MCF 10A (cell line): ENCODE data around the gene GHRHR. TPM values are rescaled to one million over a fixed set of nuclear protein-coding genes. Genes with fewer than 3 reads are reported as not detected.

Experiments used
- BruUV-seq: library from RNA; stranded (reverse); fragments of 400-500 nt; replicated peaks from 2 replicates; lab custom pipeline; 2021; lab: Mats Ljungman, UMichigan
- CTCF ChIA-PET: fragments of 300-600 bp; sonication (Branson Sonifier 250); formaldehyde crosslinking; extraction: SDS; loops from one replicate; lab custom pipeline; 2021; ENCODE audit warnings: antibody characterized with exemption, inconsistent platforms; lab: Yijun Ruan, JAX
- POLR2A ChIA-PET: fragments of 300-600, 350-650 bp; sonication (Branson Sonifier 250); formaldehyde crosslinking; extraction: SDS; loops from one replicate; lab custom pipeline; 2020; ENCODE audit warnings: antibody characterized with exemption, inconsistent platforms; lab: Yijun Ruan, JAX
- DNase-seq: peaks from one replicate; pipeline ENCODE4 v3.0.0-alpha.2; 2018; ENCODE audit not compliant: unreplicated experiment
- H3K27ac Mint-ChIP-seq: one replicate; pipeline ENCODE4 v1.8.0; 2022; ENCODE audit warnings: mild to moderate bottlenecking, low read depth, mixed read lengths; ENCODE audit not compliant: unreplicated experiment
- H3K27me3 Mint-ChIP-seq: one replicate; pipeline ENCODE4 v1.8.0; 2022; ENCODE audit warnings: mixed read lengths; ENCODE audit not compliant: insufficient read depth, unreplicated experiment
- H3K36me3 Mint-ChIP-seq: one replicate; pipeline ENCODE4 v1.8.0; 2022; ENCODE audit warnings: mild to moderate bottlenecking, moderate library complexity, mixed read lengths; ENCODE audit not compliant: insufficient read depth, unreplicated experiment
- H3K4me1 Mint-ChIP-seq: one replicate; pipeline ENCODE4 v1.8.0; 2022; ENCODE audit warnings: mixed read lengths; ENCODE audit not compliant: insufficient read depth, unreplicated experiment
- H3K4me3 Mint-ChIP-seq: one replicate; pipeline ENCODE4 v1.8.0; 2022; ENCODE audit warnings: mild to moderate bottlenecking, moderate library complexity, mixed read lengths; ENCODE audit not compliant: unreplicated experiment
- H3K9me3 Mint-ChIP-seq: one replicate; pipeline ENCODE4 v1.8.0; 2022; ENCODE audit warnings: mixed read lengths; ENCODE audit not compliant: unreplicated experiment
- intact Hi-C: fragments of 100-400 bp; cut with micrococcal nuclease; formaldehyde crosslinking; loops from 2 replicates; pipeline ENCODE4 v1.14.1; 2022
- total RNA-seq: library from RNA; stranded (reverse); gene quantifications from 2 replicates; pipeline ENCODE4 v1.2.3, GENCODE V29; 2022
- TF ChIP-seq, protein P1 (sequence below): fragments of 200-600 bp; IDR thresholded peaks from one replicate; pipeline ENCODE4 v1.8.0; 2022; ENCODE audit warnings: antibody characterized with exemption, mild to moderate bottlenecking; ENCODE audit not compliant: unreplicated experiment

GHRHR gene
- total RNA-seq, 1 experiment from 2014 or later, result not detected

DNA sequence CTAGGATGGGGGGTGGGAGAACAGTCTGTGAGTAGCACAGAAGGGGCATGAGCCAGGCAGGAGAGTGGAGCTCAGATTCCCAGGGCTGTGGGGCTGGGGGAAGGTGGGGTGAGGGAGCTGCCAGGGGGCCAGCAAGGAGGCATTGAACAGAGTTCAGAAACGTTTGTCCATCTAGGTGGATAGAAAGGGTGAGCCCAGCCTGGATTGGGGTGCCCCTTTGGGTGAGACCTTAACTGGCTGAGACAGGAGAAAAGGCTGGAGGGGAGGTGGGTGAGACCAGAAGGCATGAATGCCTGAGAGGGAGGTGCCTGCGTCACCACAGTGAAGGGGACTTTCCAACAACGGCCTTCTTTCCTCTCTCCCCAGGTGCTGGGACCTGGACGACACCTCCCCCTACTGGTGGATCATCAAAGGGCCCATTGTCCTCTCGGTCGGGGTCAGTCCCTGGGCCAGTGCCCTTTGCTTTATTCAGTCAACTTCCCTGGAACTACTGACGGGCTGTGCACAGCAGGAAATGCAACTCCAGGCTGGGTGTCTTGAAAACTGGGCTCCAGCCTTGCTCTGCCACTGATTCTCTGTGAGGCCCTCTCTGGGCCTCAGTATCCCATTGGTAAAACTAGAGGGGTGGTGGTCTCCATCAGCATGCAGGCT lies 11.0 kb downstream of the GHRHR start:
- intact Hi-C loops, result loop anchor here (1.0 to 2.0 kb wide), 2 partner anchors 36 to 232 kb away; no protein-coding TSS in a partner anchor
- no peak overlapping the region for H3K4me3 Mint-ChIP-seq
- ChIA-PET CTCF (interaction anchor here (0.5 to 5.4 kb wide), 16 partner anchors 10 to 860 kb away, joined by 3 to 62 read pairs (median 3); no protein-coding TSS in a partner anchor), POLR2A (no interaction called here)
- no peaks in the 10 kb centered on the region for H3K36me3 Mint-ChIP-seq
- no peaks in the 10 kb centered on the region for H3K9me3 Mint-ChIP-seq
- no peak overlapping the region for H3K27ac Mint-ChIP-seq
- peaks cover 60% of the 10 kb centered on the region for H3K27me3 Mint-ChIP-seq
- TF ChIP-seq, protein P1, sequence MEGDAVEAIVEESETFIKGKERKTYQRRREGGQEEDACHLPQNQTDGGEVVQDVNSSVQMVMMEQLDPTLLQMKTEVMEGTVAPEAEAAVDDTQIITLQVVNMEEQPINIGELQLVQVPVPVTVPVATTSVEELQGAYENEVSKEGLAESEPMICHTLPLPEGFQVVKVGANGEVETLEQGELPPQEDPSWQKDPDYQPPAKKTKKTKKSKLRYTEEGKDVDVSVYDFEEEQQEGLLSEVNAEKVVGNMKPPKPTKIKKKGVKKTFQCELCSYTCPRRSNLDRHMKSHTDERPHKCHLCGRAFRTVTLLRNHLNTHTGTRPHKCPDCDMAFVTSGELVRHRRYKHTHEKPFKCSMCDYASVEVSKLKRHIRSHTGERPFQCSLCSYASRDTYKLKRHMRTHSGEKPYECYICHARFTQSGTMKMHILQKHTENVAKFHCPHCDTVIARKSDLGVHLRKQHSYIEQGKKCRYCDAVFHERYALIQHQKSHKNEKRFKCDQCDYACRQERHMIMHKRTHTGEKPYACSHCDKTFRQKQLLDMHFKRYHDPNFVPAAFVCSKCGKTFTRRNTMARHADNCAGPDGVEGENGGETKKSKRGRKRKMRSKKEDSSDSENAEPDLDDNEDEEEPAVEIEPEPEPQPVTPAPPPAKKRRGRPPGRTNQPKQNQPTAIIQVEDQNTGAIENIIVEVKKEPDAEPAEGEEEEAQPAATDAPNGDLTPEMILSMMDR, result peak; percentile 71
- BruUV-seq, result no TSS peak
- peak; percentile 77 for DNase-seq
- H3K4me1 Mint-ChIP-seq, result no peaks in the 10 kb centered on the region

DNA sequence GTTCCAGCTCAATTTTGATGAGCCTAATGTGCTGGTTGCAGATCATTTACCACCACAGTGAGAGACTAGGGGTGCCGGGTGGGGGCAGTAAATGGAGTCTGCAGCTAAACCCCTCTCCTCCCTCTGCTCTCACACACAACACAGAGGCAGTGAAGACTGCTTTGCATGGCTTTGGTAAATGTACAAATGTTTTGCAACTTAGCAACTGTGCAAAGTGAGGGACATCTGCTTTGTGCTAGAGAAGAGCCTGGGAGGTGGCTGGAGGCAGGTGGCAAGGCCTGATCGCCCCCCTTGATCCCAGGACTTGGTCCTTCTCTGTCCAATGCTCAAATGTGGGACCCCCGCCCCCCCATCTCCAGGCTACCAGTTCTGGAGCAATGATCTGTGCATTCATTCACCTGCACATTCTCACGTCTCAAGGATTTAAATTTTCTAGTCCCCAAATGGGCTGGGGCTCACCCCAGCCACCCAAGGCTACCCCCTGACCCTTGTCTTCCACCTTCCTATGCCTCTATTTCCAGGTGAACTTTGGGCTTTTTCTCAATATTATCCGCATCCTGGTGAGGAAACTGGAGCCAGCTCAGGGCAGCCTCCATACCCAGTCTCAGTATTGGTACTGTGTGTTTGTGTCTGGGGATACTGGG lies 11.6 kb downstream of the GHRHR start:
- ChIA-PET CTCF (interaction anchor here (0.5 to 5.4 kb wide), 13 partner anchors 9 to 860 kb away, joined by 3 to 62 read pairs (median 3); no protein-coding TSS in a partner anchor), POLR2A (no interaction called here)
- TF ChIP-seq, protein P1, result no peak
- no TSS peak for BruUV-seq
- peaks cover 66% of the 10 kb centered on the region for H3K27me3 Mint-ChIP-seq
- intact Hi-C loops, result loop anchor here (2.0 kb wide), 1 partner anchor 233 kb away; no protein-coding TSS in a partner anchor
- H3K4me3 Mint-ChIP-seq, result no peak overlapping the region
- no peak overlapping the region for H3K27ac Mint-ChIP-seq
- DNase-seq, result no peak
- no peaks in the 10 kb centered on the region for H3K36me3 Mint-ChIP-seq
- H3K9me3 Mint-ChIP-seq, result no peaks in the 10 kb centered on the region
- no peaks in the 10 kb centered on the region for H3K4me1 Mint-ChIP-seq

DNA sequence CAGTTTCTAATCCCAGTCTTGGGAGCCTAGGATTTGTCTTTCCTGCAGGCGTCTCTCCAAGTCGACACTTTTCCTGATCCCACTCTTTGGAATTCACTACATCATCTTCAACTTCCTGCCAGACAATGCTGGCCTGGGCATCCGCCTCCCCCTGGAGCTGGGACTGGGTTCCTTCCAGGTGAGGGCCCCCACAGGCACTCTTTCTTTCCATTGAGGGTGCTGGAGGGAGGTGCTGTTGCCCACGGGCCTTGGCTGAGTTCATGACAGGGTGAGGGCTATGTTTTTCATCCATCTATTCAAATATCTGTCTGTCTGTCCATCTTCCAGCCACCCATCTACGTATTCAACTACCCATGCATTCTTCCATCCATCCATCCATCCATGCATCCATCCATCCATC lies 12.6 kb downstream of the GHRHR start:
- H3K4me1 Mint-ChIP-seq, result no peaks in the 10 kb centered on the region
- TF ChIP-seq, protein P1, result no peak
- H3K9me3 Mint-ChIP-seq, result no peaks in the 10 kb centered on the region
- DNase-seq, result no peak
- ChIA-PET POLR2A (no interaction called here), CTCF (interaction anchor here (1.3 to 2.5 kb wide), 3 partner anchors 146 to 175 kb away, joined by 3 to 12 read pairs (median 6); no protein-coding TSS in a partner anchor)
- BruUV-seq, result no TSS peak
- no peak overlapping the region for H3K4me3 Mint-ChIP-seq
- no peaks in the 10 kb centered on the region for H3K36me3 Mint-ChIP-seq
- intact Hi-C loops, result no loop called here
- peaks cover 69% of the 10 kb centered on the region for H3K27me3 Mint-ChIP-seq
- no peak overlapping the region for H3K27ac Mint-ChIP-seq

DNA sequence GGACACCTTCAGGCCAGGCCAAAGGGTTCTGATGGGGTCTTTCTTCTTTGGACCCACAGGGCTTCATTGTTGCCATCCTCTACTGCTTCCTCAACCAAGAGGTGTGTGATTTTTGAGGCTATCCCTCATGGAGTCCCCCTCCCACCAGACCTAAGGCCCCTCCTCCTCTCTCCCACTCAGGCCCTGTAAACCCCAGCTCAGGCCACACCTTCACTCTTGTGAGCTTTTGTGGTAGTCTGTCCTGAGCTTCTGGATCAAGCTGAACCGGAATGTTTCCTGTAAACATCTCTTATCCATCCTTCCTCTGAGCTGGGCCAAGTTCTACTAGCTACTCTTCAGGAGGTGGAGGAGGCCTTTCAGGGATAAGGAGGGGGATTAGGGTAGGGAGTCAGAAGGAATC lies 13.5 kb downstream of the GHRHR start:
- Mint-ChIP-seq H3K9me3 (no peaks in the 10 kb centered on the region), H3K27me3 (peaks cover 61% of the 10 kb centered on the region), H3K4me1 (no peaks in the 10 kb centered on the region), H3K27ac (no peak overlapping the region), H3K36me3 (no peaks in the 10 kb centered on the region), H3K4me3 (no peak overlapping the region)
- no TSS peak for BruUV-seq
- TF ChIP-seq, protein P1, result no peak
- no peak for DNase-seq
- intact Hi-C loops, result no loop called here
- ChIA-PET CTCF (interaction anchor here (0.6 to 2.4 kb wide), 16 partner anchors 12 to 1278 kb away, joined by 3 to 13 read pairs (median 3); no protein-coding TSS in a partner anchor), POLR2A (no interaction called here)
